Measurements from ENCODE around the gene MYH6.
"Not testable (repeated sequence)": the region's sequence is repeated elsewhere in the genome, so short reads cannot be mapped to it uniquely, and the experiment has no call there.

Gene MYH6

DNA sequence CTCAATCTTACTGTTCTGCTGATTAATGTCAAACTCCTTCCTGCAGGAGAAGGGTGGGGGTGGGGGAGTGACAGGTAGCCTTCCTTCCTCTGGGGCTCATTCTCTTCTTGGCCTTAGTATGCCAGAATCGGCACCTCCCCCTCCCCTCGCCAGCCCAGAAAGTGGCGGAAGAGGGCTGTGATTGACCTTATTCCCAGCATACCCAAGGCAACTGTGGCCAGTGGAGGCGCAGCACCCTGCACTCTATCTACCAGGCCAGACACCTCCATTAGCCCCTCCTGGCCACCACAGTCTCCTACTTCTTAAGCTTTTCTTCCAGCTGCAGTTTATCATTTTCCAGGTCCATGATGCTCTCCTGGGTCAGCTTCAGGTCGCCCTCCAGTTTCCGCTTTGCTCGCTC, 15.5 kb downstream of the MYH6 start:
- DNase-seq (ENCODE audit: low read depth), result no peak

DNA sequence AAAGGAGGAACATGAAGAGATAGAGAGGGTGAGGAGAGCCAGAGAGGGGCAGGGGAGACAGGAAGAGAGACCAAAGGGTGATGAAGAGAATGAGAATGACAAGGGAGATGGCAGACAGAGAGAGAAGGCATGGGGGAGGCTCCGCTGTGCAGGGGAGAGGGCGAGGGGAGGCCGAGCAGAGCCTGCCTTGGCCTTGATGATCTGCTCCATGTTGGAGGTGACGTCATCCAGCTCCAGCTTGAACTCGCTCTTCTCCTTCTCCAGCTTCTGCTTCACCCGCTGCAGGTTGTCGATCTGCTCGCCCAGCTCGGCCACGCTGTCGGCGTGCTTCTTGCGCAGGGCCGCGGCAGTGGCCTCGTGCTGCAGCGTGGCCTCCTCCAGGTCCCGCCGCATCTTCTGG, 18.2 kb downstream of the MYH6 start:
- not testable (repeated sequence) for DNase-seq (ENCODE audit: low read depth)

DNA sequence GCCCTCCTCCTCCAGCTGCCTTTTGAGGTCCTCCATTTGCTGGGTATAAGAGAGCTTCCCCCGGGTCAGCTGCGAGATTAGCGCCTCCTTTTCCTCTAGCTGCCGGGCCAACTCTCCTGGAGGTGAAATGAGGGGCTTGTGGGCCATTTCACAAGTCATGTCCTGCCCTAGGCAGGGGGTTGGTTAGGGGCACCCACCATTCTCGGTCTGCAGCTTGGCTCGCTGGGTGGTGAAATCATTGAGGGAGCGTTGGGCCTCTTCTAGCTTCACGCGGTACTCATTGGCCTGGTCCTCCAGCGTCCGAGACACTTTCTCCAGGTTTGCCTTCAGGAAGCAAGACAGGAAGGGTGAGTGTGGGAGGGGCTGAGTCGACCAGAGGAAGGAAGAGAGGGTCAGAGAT, 18.7 kb downstream of the MYH6 start:
- no peak for DNase-seq (ENCODE audit: low read depth)

DNA sequence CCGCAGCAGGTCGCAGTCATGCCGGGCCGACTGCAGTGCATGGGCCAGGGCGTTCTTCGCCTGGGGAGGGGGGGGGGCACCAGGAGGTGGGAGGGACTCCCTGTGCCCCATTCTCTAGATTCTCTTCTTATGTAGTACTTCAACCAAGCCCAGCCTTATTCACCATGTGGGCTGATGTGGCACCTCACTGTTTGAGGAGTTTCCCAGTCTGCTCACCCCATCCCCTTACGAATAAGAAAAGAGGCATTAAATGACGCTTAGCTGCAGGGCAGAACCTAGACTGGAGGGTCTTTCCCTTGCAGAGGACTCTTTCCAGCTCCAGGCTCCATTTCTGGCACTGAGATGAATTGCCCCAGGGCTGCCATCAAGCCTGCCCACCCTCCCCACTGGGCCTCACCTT, 19.1 kb downstream of the MYH6 start:
- DNase-seq (ENCODE audit: low read depth), result no peak

GRCh38 chr14:23387916-23388882, 19.9 kb downstream of the MYH6 start:
- DNase-seq (ENCODE audit: low read depth), result no peak

- DNase-seq (ENCODE audit: low read depth), result no peak
These were observed 21.1 kb downstream of the MYH6 start for GRCh38 chr14:23386999-23387398.

GRCh38 chr14:23386266-23386657, 21.8 kb downstream of the MYH6 start:
- not testable (repeated sequence) for DNase-seq (ENCODE audit: low read depth)

GRCh38 chr14:23385642-23386265, 22.3 kb downstream of the MYH6 start:
- no peak for DNase-seq (ENCODE audit: low read depth)

DNA sequence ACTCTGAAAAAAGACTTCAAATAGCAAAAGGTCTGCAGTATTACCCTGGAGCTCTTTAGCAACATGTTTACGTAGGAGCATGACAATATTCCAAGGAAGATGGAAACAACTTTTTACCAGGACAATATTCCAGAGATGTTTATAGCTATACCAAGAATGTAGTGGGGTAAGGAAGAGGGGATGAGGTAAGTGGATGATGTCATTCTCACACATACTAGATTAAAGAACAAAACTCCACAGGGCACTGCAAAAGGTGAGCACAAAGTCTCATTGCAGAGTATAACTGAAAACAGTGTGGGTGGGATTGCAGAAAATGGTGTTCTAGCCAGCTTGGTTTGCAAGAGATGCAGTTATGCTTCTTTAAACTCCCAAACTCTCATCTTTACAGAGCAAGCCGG, 22.8 kb downstream of the MYH6 start:
- no peak for DNase-seq (ENCODE audit: low read depth)

DNA sequence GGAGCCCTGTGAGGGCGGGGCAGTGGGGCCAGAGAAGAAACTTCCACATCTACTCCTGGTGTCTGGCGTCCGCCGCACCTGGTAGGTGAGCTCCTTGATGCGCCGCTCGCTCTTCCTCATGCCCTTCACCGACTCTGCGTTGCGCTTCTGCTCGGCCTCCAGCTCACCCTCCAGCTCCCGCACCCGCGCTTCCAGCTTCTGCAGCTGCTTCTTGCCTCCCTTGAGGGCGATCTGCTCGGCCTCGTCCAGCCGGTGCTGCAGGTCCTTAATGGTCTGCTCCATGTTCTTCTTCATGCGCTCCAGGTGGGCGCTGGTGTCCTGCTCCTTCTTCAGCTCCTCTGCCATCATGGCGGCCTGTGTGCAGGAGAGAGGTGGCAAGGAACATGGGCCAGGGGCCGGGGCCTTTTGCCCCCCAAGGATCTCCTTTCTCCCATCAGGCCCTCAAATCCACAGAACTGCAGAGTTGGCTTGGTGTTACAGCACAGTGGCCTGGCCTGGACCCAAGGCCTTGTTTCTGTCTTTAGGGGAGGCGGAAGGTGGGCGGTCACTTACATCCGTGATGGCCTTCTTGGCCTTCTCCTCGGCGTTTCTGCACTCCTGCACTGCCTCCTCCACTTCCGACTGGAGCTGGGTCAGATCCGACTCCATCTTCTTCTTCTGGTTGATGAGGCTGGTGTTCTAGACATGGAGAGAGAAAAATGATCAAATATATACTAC, 23.6 kb downstream of the MYH6 start:
- no peak for DNase-seq (ENCODE audit: low read depth)

DNA sequence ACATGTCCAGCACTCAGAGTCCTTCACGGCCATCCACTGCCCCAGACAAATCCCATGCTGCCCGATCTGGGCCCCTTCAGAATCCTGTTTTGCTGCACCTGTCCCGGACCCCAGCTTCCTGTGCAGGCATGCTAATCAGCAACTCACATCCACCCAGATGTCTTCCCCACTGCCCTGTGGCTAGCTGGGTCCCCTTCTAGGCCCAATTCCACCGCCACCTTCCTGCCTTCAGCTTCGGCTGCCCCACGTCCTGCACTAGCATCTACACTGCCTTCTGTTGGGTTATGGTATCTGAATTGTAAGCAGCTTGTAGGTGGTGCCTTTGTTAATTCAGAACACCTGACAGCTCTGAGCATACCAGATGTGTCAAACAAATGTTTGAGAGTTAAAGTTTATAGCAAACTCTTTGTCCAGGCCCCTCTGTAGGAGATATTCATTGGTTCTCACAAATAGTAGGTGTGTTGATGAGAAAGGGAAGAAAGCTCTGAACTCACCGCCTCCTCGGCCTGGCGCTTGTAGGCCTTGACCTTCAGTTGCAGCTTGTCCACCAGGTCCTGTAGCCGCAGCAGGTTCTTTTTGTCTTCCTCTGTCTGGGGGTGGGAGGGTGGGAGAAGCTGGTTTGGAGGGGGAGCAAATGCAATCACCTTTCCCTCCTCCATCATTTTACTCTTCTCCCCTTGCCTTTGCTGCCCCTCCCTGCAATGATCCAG, 25.2 kb downstream of the MYH6 start:
- DNase-seq (ENCODE audit: low read depth), result no peak

- no peak for DNase-seq (ENCODE audit: low read depth)
These were observed 25.8 kb downstream of the MYH6 start for GRCh38 chr14:23382276-23382675.

DNA sequence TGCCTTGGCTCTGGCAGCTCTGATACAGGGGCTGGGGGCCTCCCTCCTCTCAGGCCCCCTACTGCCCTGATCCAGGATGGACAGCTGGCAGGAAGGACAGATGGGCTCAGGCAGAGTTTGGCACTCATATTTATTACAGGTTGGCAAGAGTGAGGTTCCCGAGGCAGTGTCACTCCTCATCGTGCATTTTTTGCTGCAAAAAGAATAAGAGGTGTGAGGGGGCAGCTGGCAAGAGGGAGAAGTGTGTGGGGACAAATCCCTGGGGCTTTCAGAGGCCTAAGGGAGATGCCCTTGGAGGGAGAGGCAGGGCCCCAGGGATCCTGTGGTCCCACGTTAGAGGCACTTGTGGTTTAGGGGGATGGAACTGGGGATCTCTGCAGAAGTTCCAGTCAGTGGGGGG, 26.2 kb downstream of the MYH6 start:
- no peak for DNase-seq (ENCODE audit: low read depth)

DNA sequence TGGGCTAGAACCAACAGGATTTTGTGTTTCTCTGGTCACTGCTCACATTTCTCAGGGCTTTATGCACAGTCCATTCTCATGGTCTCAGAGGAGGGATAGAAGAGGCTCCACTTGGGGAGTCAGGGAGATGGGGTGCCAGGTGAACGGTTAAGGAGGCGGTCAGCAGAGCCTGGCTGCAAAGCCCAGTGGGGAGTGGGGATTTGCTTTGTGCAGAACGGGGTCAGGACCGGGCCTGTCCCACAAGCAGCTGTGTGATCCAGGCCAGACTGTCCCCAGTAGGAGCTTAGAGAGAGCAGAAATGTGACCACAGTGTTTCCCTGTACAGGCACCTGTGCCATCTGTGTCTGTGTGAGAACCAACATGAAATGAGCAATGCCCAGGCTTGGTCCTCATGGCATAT, 27.1 kb downstream of the MYH6 start:
- DNase-seq (ENCODE audit: low read depth), result no peak

GRCh38 chr14:23380197-23380914, 27.7 kb downstream of the MYH6 start:
- DNase-seq (ENCODE audit: low read depth), result no peak

DNA sequence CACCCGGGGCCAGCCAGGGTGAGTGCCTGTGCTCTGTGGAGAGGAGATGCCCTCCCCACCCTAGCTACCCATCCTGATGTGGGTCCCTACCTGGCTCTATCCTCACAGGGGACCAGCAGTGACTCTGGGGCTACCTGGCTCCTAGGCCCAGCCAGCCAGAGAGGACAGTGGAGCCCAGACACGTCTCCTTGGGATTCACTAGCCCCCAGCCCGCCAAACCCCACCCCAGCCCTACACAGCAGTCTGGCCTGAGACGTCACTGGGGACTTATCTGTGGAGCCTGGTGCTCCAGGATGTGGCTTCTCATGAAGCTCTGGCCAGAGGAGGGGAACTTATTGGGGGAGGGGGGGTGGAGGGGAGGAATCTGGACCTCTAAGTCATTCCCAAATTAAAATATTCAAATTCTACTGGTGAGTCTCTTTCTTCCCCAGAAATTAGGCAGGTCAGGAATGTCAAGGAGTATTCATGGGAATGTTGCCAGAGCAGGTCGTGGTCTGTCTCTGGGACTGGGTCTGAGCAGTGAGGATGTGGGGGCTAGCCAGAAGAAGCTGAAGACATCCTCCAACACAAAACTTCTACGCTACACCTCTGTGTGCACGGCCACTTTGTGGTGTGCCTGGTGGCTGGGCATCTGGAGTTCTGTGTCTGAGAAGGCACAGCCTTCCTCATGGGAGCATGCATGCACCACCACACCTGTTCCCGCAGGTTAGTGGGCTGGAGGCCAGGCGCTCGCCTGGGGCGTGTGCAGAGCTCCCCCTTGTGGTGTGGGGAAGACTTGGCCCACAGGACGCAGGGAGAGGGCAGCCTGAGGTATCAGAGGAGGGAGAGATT, 28.5 kb downstream of the MYH6 start:
- peak; percentile 12 for DNase-seq (ENCODE audit: low read depth)

DNA sequence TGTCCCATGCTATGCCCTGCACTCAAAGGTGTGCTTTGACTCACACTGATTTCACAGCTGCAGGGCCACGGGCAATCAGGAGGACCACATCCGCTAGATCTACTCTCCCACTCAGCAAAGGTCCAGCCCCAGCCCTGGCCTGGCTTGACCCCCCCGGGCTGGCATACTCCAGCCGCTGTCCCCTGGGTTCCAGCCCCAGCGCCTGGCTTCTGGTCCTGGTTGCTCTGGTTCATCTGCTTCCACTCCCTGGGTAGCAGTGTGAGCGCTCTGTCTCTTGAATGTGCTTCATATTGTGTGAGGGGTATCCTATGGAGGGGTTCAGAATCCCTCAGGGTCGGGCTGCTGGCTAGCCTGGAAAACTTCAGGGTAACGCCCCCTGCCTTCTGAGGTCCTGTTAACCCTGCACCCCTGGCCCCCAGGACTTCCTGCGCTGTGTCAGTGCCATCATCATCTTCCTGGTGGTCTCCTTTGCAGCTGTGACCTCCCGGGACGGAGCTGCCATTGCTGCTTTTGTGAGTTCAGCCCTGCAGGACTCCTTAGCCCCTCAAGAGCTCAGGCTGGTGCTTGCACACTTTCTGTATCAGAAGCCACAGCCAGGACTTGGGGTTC, 29.4 kb downstream of the MYH6 start:
- DNase-seq (ENCODE audit: low read depth), result no peak

- DNase-seq (ENCODE audit: low read depth), result no peak
These were observed 30.2 kb downstream of the MYH6 start for GRCh38 chr14:23377573-23378563.

DNA sequence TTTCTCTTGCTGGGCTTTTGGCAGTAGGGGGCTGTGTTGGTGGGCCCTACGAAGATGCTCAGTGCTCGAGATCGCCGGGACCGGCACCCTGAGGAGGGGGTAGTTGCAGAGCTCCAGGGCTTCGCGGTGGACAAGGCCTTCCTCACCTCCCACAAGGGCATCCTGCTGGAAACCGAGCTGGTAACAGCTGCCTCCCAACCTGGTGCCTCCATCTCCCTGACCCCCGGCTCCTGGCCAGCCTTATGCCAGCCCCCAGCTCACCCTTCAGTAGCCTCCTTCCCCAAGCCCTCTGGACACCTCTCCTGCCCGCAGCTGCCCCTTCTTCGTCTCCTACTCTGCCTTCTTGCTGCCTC, 30.9 kb downstream of the MYH6 start:
- no peak for DNase-seq (ENCODE audit: low read depth)

All from amniotic epithelial cell (primary cell).